NCI-H1930 (cell line): ENCODE measurements around the gene KIF22.
"Not testable (repeated sequence)": the region's sequence is repeated elsewhere in the genome, so short reads cannot be mapped to it uniquely, and the experiment has no call there.

Source experiments
- DNase-seq, 2 experiments: peaks; one replicate each; lab custom pipeline; 2025; lab: John Stamatoyannopoulos, UW

The KIF22 gene

DNA sequence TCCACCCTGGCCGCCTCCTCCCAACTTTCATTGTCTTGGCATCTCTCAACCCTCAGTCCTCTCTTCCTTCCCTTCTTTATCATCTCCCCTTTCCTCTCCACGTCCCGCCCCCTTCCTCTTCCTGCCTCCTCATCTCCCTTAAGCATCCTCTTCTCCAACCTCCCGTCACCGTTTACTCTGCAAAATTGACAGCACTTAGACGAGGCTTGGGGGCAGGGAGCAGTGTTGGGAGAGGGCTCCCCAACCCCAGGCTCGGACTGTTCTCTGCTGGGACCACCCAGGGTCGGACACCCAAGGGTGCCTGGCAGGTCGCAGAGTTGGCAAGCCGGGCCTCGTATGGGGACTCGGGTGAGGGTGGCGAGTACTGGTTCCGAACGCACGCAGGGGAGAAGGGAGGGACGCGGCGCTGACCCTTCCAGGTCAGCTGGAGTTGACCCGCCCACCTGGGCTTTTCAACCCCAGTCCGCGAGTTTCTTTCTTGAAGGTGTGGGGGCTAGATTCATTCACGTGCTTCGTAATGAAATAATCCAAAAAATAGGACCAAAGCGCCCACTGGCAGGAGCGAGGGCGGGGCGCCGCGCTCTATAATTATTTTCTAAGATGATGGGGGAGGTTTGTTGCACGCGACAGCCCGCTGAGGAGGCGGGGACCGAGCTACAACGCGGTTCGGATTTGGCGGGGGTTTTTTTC, 24.6 kb downstream of the KIF22 start:
- DNase-seq, result peak in 1 of 2 experiments; percentile 38

DNA sequence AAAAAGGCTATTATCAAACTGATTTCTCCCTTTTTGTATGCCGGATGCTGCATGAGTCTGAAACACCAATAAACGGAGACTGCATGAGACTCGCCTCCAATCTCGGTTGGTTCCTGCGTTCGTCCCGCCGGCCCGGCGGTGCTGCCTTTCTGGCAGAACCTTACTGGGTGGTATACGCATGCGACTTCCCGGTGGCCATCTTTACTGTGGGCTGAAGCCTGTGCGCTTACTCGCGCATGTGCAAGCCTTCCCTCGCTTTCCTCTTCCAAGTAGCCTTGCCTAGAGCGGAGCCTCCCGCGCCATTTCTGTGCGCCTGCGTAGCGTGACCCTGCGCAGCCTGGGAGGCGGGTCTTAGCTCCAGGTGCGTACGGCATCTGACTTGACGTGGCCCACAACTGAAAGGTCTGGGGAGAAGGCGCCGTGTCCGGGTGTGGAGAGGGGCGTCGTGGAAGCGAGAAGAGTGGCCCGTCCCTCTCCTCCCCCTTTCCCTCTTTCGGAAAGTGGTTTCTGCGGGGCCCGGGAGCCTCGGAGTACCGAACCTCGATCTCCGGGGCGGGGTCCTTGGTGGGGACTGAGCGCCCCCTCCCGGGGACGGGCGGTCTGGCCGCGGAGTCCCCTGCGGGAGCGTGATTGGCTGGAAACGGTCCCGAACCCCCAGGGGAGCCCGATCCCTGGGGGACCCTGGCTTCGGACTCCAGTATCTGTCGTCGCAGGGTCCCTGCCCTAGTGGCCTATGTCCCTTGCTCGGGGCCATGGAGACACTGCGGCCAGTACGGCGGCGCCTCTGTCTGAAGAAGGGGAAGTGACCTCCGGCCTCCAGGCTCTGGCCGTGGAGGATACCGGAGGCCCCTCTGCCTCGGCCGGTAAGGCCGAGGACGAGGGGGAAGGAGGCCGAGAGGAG, 25.5 kb downstream of the KIF22 start, which contains the start of gene PAGR1:
TSS of gene PAGR1 (plus strand) at position 360 of the 901 bp plus-strand sequence. CDS start at position 734, 374 bp downstream.
- peak; percentile 99 to 100 for DNase-seq

DNA sequence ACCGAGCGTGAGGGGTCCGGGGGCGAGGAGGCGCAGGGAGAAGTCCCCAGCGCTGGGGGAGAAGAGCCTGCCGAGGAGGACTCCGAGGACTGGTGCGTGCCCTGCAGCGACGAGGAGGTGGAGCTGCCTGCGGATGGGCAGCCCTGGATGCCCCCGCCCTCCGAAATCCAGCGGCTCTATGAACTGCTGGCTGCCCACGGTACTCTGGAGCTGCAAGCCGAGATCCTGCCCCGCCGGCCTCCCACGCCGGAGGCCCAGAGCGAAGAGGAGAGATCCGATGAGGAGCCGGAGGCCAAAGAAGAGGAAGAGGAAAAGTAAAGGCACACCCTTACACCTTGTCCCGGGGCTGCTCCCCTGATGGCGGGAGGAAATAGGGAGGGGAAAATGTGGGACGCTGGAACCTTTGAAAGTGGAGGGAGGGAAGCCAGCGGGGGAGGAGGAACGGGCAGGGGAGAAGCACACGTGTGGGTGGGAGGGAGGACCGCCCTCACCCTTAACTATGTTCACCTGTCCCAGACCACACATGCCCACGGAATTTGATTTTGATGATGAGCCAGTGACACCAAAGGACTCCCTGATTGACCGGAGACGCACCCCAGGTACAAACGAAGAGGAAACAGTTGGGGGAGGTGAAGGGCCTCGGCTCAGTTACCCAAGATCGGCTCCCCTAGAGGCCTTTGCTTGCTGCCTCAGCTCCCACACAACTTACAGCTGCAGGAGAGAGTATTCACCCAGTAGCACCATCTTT, 26.3 kb downstream of the KIF22 start:
- peak in 1 of 2 experiments; percentile 55 for DNase-seq

DNA sequence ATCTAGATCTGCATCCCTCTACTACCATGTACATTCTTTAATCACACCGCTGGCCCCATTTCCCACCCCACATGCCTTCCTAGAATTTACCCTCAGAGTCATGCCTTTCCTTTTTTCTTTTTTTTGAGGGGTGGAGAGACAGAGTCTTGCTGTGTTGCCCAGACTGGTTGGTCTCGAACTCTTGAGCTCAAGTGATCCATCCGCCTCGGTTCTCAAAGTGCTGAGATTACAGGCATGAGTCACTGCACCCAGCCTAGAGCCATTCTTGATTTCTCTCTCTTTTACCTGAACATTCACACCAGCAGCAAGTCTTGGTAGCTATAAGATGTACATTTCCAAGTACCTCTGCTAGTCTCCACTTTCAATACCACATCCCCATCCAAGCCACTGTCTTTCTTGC, 27.5 kb downstream of the KIF22 start:
- DNase-seq, result no peak

DNA sequence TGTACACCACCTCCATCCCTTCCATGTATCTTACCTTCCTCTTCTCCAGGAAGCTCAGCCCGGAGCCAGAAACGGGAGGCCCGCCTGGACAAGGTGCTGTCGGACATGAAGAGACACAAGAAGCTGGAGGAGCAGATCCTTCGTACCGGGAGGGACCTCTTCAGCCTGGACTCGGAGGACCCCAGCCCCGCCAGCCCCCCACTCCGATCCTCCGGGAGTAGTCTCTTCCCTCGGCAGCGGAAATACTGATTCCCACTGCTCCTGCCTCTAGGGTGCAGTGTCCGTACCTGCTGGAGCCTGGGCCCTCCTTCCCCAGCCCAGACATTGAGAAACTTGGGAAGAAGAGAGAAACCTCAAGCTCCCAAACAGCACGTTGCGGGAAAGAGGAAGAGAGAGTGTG, 29.0 kb downstream of the KIF22 start:
- DNase-seq, result no peak

DNA sequence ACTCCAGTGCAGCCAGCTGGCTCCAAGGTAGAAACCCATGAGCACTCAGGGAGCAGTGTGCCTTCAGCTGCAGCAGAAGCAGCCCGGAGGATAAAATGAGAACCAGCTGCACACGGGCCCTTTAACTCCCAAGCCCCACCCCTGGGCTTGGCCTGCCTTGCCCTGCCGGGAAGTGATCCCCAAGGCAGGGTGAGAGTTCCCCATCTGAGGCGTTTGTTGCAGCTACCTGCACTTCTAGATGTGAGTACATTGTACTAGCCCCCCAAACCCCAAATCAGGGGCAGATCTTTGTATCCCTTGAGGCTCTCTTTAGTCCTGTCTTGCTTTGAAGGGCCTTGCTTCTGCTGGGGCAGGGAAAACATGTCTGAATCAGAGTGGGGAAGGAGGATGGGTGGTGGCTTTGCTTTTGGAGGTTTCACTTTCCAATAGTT, 29.7 kb downstream of the KIF22 start, which contains the start of gene MVP:
TSS of gene MVP (plus strand) at position 192 of the 431 bp plus-strand sequence. CDS start 10,088 bp downstream, outside the sequence.
- no peak for DNase-seq

DNA sequence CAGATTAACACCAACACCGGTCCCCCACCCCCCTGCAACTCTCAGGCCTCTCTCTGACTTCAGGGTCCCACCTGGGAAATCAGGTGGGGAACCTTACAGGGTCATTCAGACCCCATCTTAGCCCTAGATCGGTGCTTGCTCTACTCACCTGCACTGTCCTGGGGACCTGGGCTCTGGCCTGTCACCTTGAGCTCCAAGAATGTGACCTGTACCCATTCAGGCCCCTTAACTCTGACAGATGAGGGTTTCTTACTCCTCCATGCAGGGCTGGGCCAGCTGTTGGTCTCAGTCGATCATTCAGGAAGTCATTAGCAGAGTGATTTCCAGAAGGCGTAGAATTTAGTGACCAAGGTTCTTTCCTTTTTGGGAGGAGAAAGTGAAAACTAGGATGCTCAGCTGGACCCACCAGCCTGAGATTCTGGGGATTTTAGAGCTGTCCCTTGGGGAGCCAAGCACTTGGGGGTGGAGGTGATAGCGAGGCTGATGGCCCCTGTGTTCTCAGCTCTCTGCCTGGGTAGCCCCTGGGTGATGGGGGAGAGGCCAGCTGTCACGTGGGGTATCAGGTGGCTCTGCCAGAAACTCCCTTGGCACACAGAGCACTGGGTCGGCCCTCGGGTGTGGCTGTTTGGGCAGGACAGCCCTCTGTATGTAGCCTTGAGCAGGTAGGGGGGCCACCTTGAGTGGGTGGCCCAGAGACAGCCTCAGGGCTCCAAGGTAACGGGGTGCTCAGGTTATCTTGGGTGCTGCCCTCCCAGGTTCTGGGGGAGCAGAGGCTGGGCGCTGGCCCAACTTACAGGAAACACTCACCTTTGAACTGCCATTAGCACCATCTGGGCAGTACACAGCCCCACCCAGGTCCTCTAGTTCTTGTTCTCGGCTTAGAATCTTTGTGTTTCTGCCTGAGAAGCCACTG, 30.4 kb downstream of the KIF22 start:
- no peak for DNase-seq

DNA sequence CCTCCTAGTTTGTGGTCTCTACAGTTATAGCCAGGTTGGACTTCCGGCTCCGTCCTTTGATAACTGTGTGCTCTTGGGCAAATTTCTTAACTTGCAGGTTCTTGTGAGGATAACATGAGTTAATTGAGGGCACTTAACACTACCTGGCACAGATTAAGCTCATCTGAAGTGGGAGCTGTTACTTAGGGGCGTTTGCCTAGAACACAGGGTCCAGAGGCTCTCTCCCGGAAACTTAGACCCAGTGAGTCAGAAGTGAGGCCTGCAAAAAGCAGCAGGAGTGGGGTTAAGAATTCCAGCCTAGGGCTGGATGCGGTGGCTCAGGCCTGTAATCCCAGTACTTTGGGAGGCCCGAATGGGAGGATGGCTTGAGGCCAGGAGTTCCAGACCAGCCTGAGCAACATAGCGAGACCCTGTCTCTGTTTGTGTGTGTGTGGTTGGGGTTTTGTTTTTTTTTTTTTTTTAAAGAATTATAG, 31.1 kb downstream of the KIF22 start:
- no peak for DNase-seq

DNA sequence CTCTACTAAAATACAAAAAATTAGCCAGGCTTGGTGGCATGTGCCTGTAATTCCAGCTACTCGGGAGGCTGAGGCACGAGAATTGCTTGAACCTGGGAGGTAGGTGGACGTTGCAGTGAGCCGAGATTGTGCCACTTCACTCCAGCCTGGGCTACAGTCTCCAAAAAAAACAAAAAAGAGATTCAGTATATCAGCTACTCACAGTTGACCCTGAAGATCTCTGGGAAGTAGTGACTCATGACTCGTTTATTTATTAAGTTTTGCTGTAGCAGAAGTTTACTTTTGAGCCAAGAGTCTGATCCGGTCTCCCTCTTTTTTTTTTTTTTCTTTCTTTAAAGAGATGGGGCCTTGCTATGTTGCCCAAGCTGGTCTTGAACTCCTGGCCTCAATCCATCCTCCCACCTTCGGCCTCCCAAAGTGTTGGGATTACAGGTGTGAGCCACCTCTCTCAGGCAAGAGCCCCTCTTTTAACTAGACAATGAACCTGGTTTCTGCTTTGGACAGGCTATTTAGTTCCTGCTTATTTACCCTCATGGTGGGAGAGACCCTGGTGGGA, 34.1 kb downstream of the KIF22 start:
- DNase-seq, result no peak

DNA sequence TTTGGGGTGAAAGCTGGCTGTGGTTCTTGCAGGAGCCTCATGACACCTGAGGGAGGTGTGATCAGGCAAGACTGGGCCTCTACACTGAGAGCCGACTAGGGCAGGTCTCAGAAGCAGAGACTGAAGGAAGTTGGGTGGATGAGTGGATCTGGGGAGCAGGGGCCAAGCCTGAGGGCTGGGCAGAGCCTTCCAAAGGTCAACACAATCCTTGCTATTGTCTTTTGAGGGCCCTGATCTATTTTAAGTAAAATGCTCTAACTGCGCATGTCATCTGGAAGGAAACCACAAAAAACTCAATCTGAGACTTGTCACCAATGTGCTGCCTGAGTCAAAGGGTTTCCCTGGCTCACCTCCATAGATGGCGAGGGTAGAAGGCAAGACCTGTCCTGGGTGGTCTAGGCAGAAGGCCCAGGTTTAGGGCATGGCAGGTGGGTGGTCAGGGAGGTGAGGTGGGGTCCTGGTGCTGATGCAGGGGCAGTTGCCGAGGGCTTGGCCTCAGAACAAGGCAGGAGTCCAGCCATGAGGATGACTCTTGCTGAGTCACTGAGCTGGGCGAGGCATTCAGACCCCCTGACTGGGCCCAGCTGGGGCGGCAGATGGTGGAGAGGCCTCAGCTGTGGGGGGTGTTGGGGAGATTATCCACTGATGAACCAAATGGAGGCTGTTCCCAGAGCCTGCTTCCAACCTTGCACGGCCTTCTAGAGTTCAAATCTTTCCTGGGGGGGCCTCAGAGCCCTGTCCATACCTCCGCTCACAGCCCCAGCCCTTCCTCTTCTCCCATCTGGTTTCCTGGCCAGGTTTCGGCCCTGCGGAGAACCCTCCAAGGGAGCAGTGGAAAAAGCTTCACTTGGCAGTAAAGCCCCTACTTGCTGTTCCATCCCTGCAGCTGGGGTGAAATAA, 34.8 kb downstream of the KIF22 start:
- DNase-seq, result no peak

DNA sequence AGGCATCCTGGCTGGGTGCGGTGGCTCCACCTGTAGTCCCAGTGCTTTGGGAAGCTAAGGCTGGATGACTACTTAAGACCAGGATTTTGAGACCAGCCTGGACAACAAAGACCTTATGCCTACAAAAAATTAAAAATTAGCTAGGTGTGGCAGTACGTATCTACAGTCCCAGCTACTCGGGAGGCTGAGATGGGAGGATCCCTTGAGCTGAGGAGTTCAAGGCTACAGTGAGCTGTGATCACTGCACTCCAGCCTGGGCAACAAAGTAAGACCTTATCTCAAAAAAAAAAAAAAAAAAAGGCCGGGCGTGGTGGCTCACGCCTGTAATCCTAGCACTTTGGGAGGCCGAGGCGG, 35.8 kb downstream of the KIF22 start:
- DNase-seq, result no peak

DNA sequence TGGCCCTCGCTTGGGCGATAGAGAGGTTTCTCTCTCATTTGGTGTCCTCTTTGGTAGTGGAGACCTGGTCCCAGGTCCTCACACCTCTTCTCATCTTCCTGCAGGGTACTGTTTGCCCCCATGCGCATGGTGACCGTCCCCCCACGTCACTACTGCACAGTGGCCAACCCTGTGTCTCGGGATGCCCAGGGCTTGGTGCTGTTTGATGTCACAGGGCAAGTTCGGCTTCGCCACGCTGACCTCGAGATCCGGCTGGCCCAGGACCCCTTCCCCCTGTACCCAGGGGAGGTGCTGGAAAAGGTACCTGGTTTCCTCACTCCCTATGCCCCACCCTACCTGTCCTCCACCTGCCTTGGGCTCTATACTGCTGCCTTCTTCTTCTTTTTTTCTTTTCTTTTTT, 40.2 kb downstream of the KIF22 start:
- DNase-seq, result no peak

DNA sequence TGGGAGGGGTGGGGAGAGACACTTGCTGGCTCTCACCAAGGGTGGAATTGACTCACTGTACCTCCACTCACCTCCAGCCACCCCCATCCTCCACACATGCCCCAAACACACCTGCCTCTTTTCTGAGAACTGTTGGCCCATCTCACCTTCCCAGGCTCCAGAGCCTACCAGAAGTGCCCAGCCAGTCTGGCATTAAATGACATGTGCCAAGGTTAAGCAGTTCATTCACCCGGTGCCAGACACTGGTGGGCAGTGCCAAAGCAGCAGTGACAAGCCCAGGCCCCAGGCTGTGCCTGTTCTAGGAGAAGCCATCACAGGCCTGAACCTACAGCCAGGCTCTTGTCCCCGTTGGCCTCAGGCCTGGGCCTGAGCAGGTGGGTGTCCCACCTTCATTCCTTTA, 40.9 kb downstream of the KIF22 start:
- DNase-seq, result no peak

DNA sequence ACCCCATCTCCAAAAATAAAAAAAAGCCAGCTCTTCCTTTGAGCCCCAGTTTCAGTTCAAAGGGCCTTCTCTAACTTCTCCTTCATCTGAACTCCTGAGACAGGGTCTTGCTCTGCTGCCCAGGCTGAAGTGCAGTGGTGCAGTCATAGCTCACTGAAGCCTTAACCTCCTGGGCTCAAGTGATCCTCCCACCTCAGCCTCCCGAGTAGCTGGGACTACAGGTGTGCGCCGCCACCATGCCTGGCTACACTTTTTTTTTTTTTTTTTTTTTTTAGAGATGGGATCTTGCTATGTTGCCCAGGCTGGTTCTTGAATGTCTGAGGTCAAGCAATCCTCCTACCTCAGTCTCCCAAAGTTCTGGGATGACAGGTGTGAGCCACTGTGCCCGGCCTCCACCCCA, 42.7 kb downstream of the KIF22 start:
- DNase-seq, result not testable (repeated sequence)

DNA sequence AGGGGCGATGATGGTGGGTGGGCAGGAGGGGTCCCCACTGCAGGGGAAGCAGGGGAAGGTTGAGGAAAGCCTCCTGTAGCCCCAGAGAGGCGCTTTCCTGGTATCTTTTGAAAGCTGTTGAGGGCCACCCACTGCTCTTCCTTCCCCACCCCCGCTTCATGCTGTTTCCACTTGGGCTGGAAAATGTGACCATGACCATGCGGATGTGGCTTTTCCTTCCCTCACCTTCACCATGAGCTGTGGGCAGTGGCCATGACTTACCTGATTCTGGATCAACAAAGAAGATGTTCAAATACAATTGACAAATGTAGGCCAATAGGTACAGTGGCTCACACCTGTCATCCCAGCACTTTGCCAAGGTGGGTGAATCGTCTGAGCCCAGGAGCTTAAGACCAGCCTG, 43.5 kb downstream of the KIF22 start:
- DNase-seq, result no peak

DNA sequence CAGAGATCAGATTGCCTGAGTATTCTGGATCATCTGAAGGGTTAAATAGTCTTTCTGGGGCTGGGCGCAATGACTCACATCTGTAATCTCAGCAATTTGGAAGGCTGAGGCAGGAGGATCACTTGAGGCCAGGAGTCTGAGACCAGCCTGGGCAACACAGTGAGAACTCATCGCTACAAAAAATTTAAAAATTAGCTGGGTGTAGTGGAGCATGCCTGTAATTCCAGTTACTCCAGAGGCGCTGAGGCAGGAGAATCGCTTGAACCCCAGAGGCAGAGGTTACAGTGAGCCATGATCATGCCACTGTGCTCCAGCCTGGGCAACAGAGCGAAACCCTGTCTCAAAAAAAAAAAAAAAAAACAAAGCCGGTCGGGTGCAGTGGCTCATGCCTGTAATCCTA, 45.4 kb downstream of the KIF22 start:
- DNase-seq, result no peak

DNA sequence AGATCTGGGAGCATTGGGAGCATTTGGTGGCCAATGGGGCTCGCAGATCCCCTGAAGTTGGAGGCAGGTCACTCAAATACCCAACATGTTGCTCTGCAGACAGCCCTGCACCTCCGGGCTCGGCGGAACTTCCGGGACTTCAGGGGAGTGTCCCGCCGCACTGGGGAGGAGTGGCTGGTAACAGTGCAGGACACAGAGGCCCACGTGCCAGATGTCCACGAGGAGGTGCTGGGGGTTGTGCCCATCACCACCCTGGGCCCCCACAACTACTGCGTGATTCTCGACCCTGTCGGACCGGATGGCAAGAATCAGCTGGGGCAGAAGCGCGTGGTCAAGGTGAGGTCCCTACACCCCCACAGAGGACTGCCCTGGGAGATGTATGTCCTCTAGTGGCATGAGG, 46.1 kb downstream of the KIF22 start:
- DNase-seq, result no peak

DNA sequence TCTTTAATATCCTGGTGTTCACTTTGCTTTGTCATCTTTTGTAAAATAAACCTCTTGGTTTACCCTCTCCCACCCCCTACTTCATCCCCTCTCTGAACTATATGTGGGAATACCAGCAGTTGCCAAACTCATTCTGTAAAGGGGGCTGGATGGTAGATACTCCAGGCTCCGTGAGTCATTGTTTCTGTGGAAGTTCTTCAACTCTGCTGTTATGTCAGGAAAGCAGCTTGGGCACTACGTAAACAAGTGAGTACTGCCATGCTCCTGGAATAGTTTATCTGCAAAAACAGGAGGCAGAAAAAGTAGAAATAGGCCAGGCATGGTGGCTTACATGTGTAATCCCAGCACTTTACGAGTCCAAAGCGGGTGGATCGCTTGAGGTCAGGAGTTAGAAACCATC, 47.3 kb downstream of the KIF22 start:
- no peak for DNase-seq

DNA sequence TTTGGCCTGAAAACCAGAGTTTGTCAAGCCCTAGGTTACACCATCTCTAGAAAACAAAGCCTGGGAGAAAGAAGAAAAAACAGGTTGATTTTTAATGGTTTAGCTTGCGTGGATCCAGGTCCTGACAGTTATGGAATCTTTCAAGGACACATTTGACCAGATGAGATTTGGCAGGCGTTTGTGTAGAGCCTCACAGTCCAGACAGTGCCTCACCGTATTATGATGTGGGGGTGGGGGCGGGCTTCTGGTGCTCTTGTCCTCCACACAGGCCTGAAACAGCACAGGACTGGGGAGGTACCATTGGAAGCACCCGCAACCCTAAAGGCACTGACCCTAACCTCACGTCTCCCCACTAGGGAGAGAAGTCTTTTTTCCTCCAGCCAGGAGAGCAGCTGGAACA, 49.3 kb downstream of the KIF22 start:
- DNase-seq, result no peak

DNA sequence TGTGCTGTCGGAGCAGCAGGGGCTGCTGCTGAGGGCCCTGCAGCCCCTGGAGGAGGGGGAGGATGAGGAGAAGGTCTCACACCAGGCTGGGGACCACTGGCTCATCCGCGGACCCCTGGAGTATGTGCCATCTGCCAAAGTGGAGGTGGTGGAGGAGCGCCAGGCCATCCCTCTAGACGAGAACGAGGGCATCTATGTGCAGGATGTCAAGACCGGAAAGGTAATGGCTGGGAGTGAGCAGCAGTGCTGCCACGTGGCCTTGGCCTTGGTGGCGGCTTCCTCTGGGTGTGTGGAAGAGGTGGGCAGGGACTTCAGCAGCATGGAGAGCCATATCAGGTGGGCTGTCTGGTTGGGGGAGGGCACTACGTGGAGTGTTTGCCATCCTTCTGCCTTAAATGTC, 49.7 kb downstream of the KIF22 start:
- no peak for DNase-seq
